ENCODE measurements around the gene FXR1.
"Not testable (repeated sequence)": the region's sequence is repeated elsewhere in the genome, so short reads cannot be mapped to it uniquely, and the experiment has no call there.

The FXR1 gene

DNA sequence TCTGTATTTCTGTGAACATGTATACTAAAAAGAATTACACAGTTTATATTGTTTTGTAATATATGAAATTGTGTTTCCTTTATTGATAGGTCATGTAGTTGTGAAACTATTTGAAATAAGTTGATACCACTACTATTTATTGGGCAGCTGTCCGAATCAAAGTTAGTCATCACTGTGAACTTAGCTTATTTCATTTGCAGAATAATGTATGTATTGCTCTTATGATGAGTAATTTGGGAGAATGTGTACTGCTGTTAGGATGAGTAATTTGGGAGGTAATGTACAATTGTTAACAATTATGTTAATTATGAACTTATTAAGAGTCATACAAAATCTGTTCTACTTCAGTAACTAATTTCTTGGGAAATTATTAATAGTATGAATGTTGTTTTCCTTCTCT, 22.2 kb downstream of the FXR1 start:
- DNase-seq (ENCODE audit: low read depth, low spot score), result no peak

DNA sequence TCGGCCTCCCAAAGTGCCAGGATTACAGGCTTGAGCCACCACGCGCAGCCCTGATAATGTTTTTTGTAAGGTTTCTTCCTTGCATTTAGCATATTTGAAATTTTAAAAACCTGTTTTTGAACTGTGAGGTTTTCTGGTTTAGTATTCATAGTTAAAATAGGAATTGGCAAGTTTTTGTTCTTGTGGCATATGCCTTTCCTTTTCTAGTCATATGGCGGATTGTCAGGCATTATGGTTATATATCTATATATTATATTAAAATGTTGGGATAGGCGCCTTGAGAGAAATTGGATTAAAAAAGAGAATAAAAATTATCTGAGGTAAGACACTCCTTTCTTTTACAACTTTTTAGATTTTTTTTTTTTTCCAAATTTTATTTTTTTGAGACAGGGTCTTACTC, 28.4 kb downstream of the FXR1 start:
- DNase-seq (ENCODE audit: low read depth, low spot score), result no peak

DNA sequence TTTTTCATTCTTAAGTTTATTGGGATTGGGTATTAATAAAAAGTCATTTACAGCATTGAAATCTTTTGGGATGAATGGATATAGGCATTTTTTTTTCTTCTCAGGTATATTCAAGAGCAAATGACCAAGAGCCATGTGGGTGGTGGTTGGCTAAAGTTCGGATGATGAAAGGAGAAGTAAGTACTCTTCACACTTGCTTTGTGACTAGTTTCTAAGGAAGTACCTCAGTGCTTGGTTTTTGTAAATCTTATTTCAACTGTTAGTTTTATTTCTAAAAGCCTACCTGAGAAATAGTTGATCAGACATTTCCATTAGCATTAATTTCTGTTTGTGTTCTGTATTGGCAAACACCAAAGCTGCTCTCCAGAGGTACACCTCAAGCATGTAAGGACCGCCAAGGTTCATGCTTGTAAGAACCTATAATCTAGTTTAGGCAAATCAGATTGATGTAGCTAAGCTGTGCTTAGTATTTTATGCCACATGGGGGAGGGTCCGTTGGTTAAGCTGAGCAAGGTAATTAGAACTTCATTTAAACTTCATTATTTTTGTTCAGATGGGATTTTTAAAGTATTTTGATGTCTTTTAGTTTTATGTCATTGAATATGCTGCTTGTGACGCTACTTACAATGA, 35.4 kb downstream of the FXR1 start:
- DNase-seq (ENCODE audit: low read depth, low spot score), result no peak

- DNase-seq (ENCODE audit: low read depth, low spot score), result no peak
Measured at GRCh38 chr3:180959691-180960090, 47.2 kb downstream of the FXR1 start.

GRCh38 chr3:180961087-180961486, 48.6 kb downstream of the FXR1 start:
- DNase-seq (ENCODE audit: low read depth, low spot score), result no peak

DNA sequence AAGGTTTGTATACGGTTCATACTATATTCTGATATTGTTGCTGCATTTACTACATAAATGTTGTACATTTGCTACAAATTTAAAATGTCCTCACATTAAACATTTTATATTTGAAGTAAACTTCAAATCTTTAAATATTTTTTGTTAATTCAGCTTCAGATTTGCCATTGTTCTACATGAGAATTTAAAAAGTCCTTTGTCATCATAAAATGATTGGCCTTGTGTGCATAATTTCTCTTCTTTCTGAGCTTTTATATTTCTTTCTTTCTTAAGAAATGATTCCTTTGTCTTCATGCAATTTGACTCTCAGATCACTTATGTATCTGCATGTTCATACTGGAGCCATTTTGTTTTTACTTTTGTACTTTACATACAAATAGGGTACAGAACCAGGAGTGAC, 49.1 kb downstream of the FXR1 start:
- DNase-seq (ENCODE audit: low read depth, low spot score), result no peak

GRCh38 chr3:180962530-180962929, 50.1 kb downstream of the FXR1 start:
- no peak for DNase-seq (ENCODE audit: low read depth, low spot score)

DNA sequence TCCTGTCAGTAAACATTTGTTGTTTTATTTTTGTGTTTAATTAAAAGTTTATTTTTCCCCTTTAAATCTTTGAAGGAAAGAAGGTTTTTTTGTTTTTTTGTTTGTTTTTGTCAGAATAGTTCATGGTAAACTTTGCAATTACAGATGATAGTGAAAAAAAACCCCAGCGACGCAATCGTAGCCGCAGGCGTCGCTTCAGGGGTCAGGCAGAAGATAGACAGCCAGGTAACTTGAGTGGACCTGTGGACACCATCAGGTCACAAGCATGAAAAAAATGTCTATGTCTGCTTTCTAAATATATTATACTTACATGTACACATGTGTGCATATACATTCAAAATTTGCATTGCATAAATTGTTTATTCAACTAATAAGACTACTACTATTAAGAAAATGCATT, 58.5 kb downstream of the FXR1 start:
- DNase-seq (ENCODE audit: low read depth, low spot score), result no peak

DNA sequence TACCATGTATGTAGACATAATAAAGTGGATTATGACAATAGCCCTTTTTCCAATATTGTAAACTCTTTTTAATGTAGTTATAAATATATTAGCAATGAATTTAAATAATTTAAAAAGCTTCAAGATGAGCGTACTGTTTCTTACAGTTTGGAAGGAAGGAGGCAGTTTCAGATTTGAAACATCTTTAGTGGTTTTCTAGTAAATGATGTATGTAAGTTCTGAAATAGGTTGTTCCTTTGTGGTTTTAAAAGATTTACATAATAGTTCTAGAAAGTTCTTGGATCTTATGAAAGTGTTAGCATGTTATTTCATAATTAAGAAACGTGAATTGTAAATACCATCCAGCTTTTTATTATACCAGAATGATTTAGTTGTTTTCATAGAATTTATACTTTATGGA, 61.1 kb downstream of the FXR1 start:
- DNase-seq (ENCODE audit: low read depth, low spot score), result no peak

DNA sequence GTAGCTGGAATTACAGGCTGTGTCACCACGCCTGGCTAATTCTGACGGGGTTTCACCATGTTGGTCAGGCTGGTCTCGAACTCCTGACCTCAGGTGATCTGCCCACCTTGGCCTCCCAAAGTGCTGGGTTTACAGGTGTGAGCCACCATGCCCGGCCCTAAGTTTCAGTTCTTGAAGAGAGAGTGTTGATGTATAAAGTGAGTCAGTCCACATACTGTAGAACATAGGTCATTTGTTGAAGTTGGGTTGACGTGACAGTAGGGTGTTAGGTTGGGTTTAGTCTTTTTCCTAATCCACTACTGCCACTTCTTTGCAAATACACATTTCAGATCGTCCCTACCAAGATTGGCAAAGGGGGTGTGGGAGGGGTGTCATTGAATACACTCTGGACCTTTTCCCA, 61.8 kb downstream of the FXR1 start:
- DNase-seq (ENCODE audit: low read depth, low spot score), result no peak

DNA sequence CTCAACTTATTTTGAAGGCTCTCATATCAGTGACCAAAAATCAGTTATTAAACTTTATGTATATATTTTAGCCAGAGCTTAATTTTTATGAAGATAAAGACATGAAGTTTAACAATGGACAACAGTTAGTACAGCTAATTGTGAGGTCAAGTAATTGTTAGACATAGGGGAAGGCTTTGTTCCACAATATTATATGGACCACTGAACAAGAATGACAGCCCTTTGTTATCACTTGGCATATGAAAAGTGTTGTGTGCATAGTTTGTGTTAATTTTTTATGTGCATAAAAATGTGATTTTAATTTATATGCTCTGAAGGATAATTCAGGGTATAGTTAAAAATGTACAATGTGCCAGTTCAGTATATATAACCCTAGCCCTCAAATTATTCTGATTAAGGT, 65.0 kb downstream of the FXR1 start:
- DNase-seq (ENCODE audit: low read depth, low spot score), result no peak

DNA sequence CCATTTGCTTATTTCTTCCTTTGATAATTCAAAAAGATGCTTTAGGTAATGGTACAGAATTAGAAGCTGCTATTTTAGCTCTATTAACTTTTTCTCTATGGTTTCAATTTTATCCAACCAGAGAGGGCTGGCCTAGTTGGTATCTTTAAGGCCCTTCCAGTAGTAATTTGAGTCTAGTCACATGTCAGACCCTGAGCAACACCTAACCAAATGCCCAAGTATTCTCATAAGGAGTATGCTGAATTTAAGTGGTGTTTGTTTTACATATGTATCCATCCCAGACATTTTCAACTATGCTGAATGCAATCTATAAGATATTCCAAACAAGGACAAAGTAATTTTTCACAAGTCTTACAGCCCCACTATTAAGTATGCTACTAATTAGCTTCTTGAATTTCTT, 67.5 kb downstream of the FXR1 start:
- no peak for DNase-seq (ENCODE audit: low read depth, low spot score)

- DNase-seq (ENCODE audit: low read depth, low spot score), result no peak
Measured at GRCh38 chr3:180980611-180981010, 68.1 kb downstream of the FXR1 start.

DNA sequence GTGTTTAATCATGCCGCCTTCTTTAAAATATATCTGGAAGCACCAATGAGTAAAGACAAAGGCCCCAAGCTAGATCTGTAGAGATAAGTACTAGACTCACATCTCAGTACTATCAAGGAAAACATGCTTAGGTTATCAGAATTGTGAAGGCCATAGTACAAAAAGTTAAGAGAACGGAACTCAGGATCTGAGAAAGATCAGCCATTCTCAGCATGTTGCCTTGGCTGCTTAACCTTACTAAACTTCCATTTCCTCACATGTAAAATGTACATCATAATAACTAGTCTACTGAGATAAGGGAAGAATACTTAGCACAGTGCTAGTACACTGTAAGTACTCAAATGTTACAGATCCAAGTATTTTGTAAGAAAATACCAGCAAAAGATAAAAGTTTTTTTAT, 69.4 kb downstream of the FXR1 start:
- no peak for DNase-seq (ENCODE audit: low read depth, low spot score)

DNA sequence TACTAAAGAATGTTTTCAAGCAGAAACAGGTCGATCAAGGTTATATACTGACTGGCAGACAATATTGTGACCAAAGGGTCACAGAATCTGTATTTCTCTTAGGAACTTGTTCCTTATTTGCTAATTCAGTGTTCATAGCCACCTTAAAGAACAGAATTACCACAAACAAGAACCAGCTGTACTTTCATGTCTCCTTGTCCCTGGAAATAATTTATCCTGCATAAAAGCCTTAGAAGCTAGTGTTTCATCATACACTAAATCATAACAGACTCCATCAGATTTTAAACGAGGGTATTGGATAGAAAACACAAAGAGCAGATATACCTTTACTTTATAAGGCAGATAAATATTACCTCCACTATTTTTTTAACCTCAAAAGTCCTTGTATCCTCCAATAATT, 70.7 kb downstream of the FXR1 start:
- DNase-seq (ENCODE audit: low read depth, low spot score), result no peak

GRCh38 chr3:180986366-180986765, 73.9 kb downstream of the FXR1 start:
- DNase-seq (ENCODE audit: low read depth, low spot score), result not testable (repeated sequence)

DNA sequence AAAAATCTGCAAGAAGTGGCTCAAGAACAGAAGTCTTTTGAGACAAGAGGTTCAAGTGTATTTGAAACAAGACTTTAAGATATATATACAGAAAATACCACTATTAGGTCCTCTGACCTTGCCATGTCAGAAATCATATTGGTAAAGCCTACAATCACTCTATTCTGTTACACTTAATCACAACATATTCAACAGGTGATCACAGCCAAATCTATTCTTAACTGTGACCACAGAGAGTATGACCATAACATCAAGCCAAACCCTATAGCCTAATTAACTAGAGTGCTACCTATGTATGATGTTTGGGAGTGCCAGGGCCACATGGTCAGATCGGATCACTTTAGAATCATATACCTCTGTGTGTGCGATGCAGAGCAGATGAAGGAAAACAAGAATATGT, 74.9 kb downstream of the FXR1 start:
- no peak for DNase-seq (ENCODE audit: low read depth, low spot score)

DNA sequence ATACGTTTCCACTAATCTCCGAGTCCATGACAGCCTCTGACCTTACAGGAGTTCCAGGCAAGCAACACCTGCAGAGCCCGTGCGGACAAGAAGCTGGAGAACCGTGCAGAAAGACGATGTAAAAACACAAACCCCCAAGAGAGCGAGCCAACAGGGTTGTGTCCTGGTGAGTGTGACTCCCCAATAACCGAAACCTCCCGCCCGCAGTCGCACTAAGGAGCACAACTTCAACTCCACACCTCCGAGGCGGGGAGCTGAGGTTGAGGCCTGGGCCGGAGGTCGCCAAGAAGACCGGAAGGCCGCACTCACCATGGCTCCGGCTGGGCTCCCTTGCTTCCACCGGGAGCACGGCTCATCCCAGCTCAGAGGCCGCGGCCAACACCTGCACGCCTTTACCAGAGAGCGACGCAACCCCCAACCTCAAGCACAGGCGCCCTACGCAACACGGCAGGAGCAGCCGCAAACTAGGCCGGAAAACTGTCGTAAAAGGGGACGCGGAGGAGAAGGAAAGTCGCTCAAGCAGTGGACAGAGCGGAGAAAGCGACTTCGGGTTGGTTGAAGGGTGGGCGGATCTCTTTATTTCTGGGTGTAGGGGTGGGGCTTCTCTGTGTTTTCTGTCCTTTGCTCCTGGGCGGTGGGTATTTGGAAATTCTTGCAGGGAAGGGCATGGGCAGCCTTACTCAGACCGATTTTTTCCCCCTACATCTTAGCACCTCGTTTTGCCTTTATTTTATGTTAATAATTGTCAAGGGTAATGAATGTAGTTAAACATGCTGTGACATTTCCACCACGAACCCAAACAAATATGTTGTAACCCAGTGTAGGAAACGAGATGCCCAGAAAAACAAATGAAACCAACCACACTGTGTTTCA, 77.1 kb downstream of the FXR1 start, which contains the start of gene DNAJC19:
TSS of gene DNAJC19 (minus strand) at position 446 of the 873 bp plus-strand sequence. CDS start at position 312, 134 bp downstream.
- peak; percentile 97 for DNase-seq (ENCODE audit: low read depth, low spot score)

GRCh38 chr3:180990505-180990904, 78.0 kb downstream of the FXR1 start:
- DNase-seq (ENCODE audit: low read depth, low spot score), result no peak

- no peak for DNase-seq (ENCODE audit: low read depth, low spot score)
Measured at GRCh38 chr3:180996415-180996932, 84.0 kb downstream of the FXR1 start.

DNA sequence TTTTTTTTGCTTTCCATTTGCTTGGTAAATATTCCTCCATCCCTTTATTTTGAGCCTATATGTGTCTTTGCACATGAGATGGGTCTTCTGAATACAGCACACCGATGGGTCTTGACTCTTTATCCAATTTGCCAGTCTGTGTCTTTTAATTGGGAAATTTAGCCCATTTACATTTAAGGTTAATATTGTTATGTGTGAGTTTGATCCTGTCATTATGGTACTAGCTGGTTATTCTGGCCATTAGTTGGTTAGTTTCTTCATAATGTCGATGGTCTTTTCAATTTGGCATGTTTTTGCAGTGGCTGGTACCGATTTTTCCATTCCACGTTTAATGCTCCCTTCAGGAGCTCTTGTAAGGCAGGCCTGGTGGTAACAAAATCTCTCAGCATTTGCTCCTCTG, 89.9 kb downstream of the FXR1 start:
- DNase-seq (ENCODE audit: low read depth, low spot score), result not testable (repeated sequence)

DNA sequence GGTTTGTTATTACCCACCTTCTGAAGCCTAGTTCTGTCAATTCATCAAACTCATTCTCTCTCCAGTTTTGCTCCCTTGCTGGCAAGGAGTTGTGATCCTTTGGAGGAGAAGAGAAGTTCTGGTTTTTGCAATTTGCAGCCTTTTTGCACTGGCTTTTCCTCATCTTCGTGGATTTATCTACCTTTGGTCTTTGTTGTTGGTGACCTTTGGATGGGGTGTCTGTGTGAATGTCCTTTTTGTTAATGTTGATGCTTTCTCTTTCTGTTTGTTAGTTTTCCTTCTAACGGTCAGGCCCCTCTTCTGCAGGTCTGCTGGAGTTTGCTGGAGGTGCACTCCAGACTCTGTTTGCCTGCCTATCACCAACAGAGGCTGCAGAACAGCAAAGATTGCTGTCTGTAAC, 91.0 kb downstream of the FXR1 start:
- DNase-seq (ENCODE audit: low read depth, low spot score), result not testable (repeated sequence)

DNA sequence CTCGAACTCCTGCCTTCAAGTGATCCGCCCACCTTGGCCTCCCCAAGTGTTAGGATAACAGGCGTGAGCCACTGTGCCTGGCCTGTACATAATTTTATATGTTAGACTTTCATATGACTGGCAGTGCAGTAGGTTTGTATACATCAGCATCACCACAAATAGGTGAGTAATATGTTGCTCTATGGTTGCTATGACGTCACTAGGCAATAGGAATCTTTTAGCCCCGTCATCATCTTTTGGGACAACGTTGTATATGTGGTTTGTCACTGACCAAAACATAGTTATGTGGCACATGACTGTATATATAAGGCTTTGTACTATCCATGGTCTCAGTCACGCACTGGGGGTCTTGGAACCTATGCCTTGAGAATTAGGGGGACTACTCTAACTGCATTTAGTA, 94.1 kb downstream of the FXR1 start:
- DNase-seq (ENCODE audit: low read depth, low spot score), result no peak

Data from iPS DF 19.7 (cell line).